Measurements from ENCODE around the gene LPP.

DNA sequence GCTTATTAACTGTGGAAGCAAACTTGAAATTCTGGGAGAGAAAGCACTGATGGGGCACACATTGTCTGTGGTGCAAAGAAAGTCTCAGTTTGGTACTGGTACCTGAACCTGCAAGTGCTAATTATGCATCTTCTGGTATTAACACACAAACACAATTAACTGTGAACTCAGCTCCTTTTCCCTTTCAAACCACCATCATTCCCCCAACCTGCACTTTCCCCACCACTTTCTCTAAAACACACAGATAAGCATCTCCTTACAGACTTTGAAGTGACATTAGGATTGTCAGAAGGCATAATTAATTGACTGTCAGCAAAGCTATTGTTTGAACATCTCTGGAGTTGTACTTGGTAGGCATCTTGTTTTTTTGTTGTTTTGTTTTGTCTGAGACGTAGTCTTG, 565.6 kb downstream of the LPP start:
- TF ChIP-seq, protein P1, sequence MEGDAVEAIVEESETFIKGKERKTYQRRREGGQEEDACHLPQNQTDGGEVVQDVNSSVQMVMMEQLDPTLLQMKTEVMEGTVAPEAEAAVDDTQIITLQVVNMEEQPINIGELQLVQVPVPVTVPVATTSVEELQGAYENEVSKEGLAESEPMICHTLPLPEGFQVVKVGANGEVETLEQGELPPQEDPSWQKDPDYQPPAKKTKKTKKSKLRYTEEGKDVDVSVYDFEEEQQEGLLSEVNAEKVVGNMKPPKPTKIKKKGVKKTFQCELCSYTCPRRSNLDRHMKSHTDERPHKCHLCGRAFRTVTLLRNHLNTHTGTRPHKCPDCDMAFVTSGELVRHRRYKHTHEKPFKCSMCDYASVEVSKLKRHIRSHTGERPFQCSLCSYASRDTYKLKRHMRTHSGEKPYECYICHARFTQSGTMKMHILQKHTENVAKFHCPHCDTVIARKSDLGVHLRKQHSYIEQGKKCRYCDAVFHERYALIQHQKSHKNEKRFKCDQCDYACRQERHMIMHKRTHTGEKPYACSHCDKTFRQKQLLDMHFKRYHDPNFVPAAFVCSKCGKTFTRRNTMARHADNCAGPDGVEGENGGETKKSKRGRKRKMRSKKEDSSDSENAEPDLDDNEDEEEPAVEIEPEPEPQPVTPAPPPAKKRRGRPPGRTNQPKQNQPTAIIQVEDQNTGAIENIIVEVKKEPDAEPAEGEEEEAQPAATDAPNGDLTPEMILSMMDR (IDR thresholded peaks at IDR 0.05): no peak
- TF ChIP-seq POLR2A (IDR thresholded peaks at IDR 0.05): no peak
